GM15510 (cell line): Measurements from ENCODE around the gene HPSE2.

Experiments
- POLR2A ChIP-seq: IDR thresholded peaks from 3 replicates; pipeline ENCODE4 v1.6.1; 2011; ENCODE audit warnings: borderline replicate concordance; ENCODE audit not compliant: insufficient read length; ENCODE audit errors: extremely low read depth

The HPSE2 gene

GRCh38 chr10:98457721-98458120, 777.9 kb downstream of the HPSE2 start:
- no peak for TF ChIP-seq POLR2A

GRCh38 chr10:98456686-98457482, 778.8 kb downstream of the HPSE2 start:
- TF ChIP-seq POLR2A: no peak

GRCh38 chr10:98456043-98456570, 779.5 kb downstream of the HPSE2 start:
- TF ChIP-seq POLR2A: no peak

GRCh38 chr10:98453729-98454128, 781.9 kb downstream of the HPSE2 start:
- no peak for TF ChIP-seq POLR2A

- TF ChIP-seq POLR2A: no peak
Measured at GRCh38 chr10:98450618-98451017, 785.0 kb downstream of the HPSE2 start.

- TF ChIP-seq POLR2A: no peak
Measured at GRCh38 chr10:98449287-98449686, 786.4 kb downstream of the HPSE2 start.

- TF ChIP-seq POLR2A: peak; percentile 96
Measured at GRCh38 chr10:98446661-98447221, 788.9 kb downstream of the HPSE2 start, which contains the start of gene HPS1. Gene HPS1 (minus strand): TSS chr10:98446935. CDS start chr10:98443240, 3,695 bp downstream.

- TF ChIP-seq POLR2A: no peak
Measured at GRCh38 chr10:98446151-98446660, 789.4 kb downstream of the HPSE2 start.

- no peak for TF ChIP-seq POLR2A
Measured at GRCh38 chr10:98445200-98445812, 790.3 kb downstream of the HPSE2 start.

- no peak for TF ChIP-seq POLR2A
Measured at GRCh38 chr10:98444314-98445006, 791.2 kb downstream of the HPSE2 start.

GRCh38 chr10:98438715-98439114, 796.9 kb downstream of the HPSE2 start:
- TF ChIP-seq POLR2A: no peak

GRCh38 chr10:98436704-98437103, 798.9 kb downstream of the HPSE2 start:
- TF ChIP-seq POLR2A: no peak

GRCh38 chr10:98435178-98435577, 800.5 kb downstream of the HPSE2 start:
- no peak for TF ChIP-seq POLR2A

GRCh38 chr10:98433881-98434732, 801.5 kb downstream of the HPSE2 start:
- no peak for TF ChIP-seq POLR2A
